Effector CD8-positive, alpha-beta T cell (primary cell): ENCODE results near the gene LTB4R2.

Experiments
- DNase-seq: peaks from one replicate; lab custom pipeline; 2025; lab: John Stamatoyannopoulos, UW
- total RNA-seq, 4 experiments: gene quantifications; one replicate each; lab custom pipeline; 2026; lab: John Stamatoyannopoulos, UW

LTB4R2 gene
- total RNA-seq = 4.1 to 10.3 (median 7.8) reads per million in 4 experiments

DNA sequence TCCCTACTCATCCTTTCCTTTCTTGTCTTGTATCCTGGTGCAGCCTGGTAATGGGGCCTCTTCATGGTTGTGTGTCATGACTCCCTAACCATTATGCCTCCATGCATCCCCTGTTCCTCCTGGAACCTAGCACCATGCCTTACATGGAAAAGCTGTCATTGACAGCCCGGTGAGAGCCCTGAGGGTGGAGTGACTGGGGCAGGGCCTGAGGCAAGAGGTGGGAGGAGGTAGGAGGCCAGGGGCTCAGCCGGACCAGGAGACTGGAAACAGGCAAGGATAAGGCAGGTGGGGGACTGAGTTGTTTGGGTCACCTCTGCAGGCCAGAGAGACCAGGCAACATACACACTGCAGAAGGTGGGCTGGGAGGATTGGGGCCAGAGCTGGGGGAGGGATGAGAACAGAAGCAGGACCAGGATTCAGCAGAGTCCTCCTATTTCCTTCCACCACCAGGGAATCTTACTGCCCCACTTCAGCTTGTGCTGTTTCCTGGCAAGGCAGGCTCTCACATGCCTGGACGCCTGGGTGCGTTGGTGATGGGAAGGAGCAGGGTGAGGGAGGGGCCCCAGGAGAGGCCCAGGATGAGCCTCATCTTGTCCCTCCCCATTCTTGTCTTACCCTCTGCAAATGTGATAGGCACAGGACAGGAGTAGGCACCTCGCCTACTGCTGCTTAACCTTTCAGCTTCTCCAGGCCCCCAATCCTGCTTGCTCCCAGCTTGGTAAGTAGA lies at the start of gene LTB4R2:
Gene LTB4R2, plus strand, starts transcription at position 603 of the 727 bp plus-strand sequence. CDS start 525 bp downstream, outside the sequence.
- no peak for DNase-seq

DNA sequence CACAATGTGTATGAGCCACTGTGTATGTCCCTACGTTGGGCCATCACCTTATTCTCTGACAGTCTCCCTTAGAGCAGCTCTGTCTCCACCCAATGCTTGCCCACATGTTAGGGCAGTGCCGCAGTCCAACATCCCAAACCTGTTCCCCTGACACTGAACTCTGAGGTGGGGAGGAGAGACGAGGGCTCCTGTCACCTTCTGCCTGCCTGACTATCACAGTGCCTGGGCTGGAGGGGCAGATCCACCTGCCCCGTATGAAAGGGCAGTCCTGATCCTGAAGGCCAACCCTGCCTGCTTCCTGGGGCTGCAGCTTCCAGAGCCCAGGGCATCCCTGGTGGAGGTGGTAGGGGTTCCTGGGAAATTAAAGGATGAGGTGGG lies 49.2 kb upstream of the LTB4R2 start:
- no peak for DNase-seq

- no peak for DNase-seq
Observed at GRCh38 chr14:24261256-24261968, 48.5 kb upstream of the LTB4R2 start.

GRCh38 chr14:24261969-24262327 lies 48.0 kb upstream of the LTB4R2 start:
- DNase-seq = no peak

- no peak for DNase-seq
Observed at GRCh38 chr14:24262821-24263733, 46.9 kb upstream of the LTB4R2 start, which contains the start of gene TGM1. TGM1 (minus strand) TSS chr14:24263177; CDS start chr14:24262352, 825 bp downstream.

DNA sequence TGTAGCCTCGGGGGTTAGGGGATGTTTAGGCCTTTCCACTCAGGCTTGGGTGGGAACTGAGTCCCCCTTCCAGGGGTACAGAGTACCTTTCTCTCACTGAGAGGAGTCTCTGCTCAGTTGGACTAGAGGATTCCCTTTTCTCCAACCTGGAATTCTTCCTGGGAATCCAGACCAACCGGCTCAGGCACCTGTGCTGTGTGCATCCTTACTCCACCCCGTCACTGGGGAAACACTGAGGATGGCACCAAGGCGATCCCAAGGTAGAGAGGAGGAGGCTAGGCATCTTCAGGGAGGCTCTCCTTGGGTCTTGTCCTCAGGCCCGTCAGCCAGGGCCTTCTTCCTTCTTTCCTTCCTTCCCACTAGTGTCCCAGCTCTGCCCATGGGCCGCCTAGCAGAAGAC lies 46.1 kb upstream of the LTB4R2 start:
- DNase-seq = no peak

GRCh38 chr14:24264298-24264697 lies 45.6 kb upstream of the LTB4R2 start:
- no peak for DNase-seq

DNA sequence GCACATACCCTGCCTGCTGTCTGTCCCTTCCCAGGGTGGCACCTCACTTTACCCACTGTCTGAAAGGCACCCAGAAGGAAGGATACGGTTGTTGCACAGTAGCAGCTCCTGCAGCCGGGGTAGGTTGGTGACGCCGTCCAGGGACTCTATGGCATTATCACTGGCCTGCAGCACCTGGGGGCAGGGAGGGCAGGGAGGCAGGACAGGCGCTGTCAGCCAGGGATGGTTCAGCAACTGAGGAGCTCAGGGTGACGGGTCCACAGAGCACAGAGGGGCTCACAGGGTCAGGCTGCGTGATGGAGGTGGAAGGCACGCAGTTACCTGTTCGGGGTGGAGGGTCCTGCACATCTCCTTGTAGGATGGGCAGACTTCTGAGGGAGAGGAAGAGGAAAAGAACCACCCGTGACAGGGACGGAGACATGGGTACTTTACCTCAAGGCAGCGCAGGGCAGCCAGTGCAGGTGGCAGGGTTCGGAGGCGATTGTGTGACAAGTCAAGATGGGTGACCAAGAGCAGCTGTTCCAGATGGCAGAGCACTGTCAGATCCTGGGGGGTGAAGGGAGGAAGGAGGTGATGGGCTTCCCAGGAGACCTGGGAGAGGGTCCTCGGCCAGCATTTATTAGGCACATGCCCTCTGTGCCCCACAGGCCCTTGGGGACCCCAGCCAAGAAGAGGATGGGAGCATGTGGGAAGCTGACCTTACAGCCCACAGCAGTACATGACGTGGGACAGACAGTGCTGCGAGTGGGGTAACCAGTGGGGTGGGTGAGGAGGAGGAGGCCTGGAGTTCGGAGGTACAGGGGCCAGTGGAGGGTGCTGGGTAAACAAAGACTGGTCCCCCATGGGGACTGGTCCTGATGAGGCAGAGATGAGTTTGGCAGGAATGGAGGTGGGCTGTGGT lies 43.3 kb upstream of the LTB4R2 start:
- DNase-seq = no peak

GRCh38 chr14:24267516-24267915 lies 42.4 kb upstream of the LTB4R2 start:
- DNase-seq = no peak

GRCh38 chr14:24268225-24268624 lies 41.7 kb upstream of the LTB4R2 start:
- DNase-seq = no peak

DNA sequence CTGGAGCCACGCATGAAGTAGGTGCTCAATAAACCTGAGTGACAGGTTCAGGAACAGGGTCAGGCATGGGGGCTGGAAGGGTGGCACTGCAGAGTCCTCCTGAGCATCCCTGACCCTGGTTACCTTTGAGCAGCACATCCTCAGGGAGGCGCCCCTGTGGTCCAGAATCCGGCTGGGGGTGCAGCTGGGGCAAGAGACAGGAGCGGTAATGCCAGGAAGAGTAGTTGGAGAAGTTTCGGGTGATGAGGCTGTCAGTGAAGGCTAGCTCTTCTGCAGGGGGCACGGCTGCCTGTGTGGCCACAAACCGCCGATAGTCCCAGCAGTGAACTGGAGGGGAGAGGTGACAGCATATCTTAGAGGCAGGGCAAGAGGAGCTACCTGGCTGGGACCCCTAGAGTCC lies 40.6 kb upstream of the LTB4R2 start:
- no peak for DNase-seq

DNA sequence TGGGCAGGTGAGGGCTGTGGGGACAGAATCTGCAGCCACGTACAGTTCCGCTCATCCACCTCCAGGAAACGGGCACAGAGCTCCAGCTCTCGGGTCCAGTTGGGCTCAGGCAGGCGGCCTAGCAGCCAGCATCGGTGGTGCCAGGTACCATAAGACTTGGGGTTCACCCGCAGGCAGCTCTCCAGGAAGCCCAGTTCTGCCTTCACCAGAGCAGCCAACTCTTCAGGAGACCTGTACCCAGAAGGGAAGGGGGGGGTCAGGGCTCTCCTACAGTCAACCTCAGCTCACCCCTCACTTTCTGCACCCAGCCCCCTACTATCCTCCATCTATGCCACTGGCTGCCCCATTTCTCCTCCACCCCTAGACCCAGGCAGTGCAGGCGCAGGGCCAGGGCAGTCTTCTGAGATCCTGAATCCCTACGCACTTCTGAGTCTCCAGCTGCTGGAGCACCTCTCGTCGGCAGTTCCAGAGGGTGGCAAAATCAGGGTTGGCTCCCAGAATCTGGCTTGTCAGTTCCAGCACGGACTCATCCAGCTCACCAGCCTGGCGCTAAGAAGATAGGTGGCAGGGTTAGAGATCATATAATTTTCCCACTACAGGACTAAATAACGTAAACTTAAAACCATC lies 39.9 kb upstream of the LTB4R2 start:
- no peak for DNase-seq

DNA sequence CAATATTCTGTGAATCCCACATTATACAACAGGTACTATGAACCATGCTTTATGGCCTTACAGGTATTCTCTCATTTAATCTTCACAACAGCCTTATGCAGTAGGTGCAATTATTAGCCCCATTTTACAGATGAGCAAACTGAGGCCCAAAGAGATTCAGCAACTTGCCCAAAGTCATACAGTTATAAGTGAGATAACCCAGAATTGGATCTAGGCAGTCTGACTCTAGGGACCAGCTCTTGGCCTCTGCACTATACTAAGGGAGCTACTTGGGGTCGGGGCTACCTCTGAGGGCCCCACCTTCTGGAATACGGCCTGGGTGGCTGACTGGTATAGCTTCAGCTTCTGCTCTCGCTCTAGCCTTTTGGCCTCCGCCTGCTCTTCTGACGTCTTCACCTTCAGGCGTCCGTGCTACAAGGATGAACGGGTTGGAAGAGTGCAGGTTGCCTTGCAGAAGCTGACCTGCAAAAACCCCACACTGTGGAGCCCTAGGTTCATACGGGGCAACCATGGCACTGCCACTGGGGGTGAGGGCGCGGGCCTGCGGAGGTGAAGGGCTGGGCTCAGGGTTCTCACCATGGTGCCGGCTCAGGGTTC lies 39.3 kb upstream of the LTB4R2 start:
- DNase-seq = no peak

DNA sequence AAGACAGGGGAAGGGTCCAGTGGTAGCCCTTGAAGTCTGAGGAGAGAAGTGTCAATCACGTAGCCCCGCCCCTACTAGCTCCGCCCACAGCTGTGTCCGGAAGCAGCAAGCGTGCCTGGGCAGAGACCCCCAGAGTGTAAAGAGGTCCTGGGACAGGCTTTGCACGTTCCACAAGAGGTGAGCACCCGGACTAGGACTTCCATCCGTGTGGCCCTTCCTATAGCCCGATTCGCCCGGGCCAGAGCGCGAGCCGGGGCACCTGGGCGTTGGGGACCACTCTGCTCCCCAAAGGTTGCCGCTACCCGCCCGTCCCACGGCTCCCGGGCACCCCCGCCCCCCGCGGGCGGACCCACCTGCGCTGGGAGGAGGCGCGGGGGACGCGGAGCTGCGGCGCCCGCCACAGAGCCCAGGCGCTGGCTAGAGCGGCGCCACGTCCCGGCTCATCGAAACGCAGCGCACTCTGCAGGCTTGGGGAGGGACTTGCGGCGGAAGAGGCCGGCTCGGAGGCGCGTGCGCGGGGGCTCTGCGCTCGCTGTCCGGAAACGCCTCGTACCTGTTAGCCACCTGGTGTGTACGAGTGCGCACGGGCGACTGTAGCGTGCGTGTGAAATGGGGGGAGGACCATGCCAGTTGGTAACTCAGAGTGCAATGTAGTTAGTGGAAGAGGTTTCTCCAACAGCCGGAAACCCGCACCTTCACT lies 38.7 kb upstream of the LTB4R2 start, which contains the start of gene RABGGTA:
Gene RABGGTA, minus strand, starts transcription at position 464 of the 700 bp plus-strand sequence. CDS start 482 bp downstream, outside the sequence.
- peak; percentile 84 for DNase-seq

DNA sequence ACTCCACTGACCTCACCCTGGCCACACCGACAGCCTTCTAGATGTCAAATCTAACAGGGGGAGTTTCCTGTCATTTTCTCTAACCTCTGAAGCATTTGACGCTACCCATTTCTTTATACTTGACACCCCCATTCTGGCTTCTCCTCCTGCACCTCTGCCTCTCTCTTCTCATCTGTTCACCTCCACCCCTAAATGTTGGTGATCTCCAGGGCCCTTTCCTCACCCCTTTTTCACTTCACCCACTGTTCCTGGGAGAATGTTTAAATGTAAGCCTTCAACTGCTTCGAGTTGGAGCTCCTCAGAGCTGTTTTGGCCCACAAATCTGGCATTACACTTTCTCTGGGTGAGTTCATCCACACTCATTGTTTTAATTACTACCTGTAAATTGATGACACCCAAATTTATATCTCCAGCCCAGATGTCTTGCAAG lies 38.1 kb upstream of the LTB4R2 start:
- DNase-seq = no peak

DNA sequence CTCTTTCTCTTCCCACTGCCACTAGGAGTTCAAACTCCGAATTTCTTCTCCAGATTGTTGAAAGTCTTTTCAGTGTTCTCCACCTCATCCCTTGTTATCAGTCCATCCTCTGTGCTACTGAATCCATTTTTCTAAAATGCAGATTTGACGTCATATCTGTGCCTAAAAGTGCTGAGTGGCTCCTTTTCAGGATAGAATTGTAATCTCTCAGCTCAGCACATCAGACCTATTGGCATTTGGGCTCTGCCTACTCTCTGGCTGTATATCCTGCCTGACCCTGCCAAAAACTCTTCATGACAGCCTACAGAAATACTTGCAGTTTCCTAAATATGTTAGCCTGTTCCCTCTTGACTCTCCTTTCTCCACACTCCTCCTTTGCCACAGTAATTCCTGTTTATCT lies 37.5 kb upstream of the LTB4R2 start:
- DNase-seq = no peak

DNA sequence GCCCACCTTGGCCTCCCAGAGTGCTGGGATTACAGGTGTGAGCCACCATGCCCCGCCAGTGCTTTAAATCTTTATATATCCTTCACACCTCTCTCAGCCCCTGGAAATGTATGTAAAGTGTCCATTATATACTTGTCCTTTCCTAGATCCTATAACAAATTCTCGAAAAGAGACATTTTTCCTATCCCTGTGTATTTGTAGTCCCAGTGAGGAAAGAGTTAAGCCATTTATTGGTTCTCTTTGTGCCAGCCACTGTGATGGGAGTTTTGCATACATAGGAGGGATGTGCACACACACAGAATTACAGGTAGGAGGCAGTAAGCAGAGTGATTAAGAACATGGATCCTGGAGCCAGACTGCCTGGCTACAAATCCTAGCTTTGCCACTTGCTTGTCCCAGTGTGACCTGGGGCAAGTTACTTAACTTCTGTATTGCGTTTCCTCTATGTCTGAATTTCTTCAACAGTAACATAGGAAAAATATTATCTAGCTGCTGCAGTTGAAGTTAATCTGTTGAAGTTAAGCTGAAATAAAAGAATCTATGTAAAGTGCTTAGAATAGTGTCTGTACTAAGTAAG lies 36.4 kb upstream of the LTB4R2 start:
- no peak for DNase-seq

DNA sequence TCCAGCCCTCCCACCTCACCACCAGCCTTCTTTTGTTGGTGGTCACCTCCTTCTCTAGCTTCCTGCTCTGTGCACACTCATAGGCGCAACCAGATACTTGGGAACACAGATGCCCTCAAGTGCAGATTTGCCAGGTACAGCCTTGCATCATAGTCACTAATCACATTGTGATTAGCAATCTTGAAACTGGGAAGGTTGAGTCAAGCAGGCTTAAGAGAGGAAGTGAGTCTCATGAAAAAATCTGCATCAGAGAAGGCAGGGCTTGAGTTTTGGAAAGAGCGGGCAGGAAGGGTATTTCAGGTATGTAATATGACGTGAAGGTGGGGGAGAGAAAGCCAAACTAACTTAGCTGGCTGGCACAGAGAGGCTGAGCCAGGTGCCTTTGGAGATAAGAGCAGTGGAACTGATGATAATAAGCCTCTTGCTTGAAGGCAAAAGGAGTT lies 35.8 kb upstream of the LTB4R2 start:
- DNase-seq = no peak

DNA sequence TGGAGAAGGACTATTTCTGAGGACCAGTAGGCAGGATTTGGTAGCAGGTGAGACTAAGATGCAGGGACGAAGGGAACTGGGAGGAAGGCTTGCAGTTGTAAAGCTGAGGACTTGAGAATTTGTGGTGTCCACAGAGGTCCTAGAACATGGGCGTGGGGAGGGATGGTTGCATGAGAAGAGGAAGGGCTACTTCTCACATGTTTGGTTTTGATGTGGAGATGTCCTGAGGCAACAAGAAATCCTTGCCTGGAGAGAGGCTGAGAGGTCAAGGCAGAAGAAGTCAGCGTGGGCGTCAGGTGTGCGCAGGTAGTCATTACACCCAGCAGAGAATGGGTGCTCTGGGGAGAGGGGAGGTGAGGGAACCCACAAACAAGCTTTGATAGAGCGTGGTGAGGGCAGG lies 32.9 kb upstream of the LTB4R2 start:
- DNase-seq = no peak
